Nephron (organoid): Measurements from ENCODE around the gene INKA2.

Experiments
- H3K27ac Mint-ChIP-seq, 3 experiments: 2 replicates each; pipeline ENCODE4 v1.8.0; 2020; ENCODE audit warnings: mixed read lengths in 3 of 3, mild to moderate bottlenecking in 2 of 3, moderate library complexity in 1 of 3
- H3K27me3 Mint-ChIP-seq: 2 replicates; pipeline ENCODE4 v1.8.0; 2021; ENCODE audit warnings: low read depth, mild to moderate bottlenecking, moderate library complexity, mixed read lengths
- H3K36me3 Mint-ChIP-seq: 2 replicates; pipeline ENCODE4 v1.8.0; 2020; ENCODE audit warnings: low read depth, mixed read lengths
- H3K4me1 Mint-ChIP-seq: 2 replicates; pipeline ENCODE4 v1.8.0; 2020; ENCODE audit warnings: mixed read lengths
- H3K4me3 Mint-ChIP-seq, 3 experiments: 2 replicates each; pipeline ENCODE4 v1.8.0; 2020; ENCODE audit warnings: mild to moderate bottlenecking in 3 of 3, mixed read lengths in 3 of 3, moderate library complexity in 2 of 3
- H3K9me3 Mint-ChIP-seq: 2 replicates; pipeline ENCODE4 v1.8.0; 2020; ENCODE audit warnings: mixed read lengths
- CTCF ChIP-seq, 3 experiments: fragments of 200-600 bp; sonication (generic); IDR thresholded peaks; one replicate each; pipeline ENCODE4 v1.5.0; 2021; ENCODE audit warnings: antibody characterized with exemption in 3 of 3; ENCODE audit not compliant: unreplicated experiment in 3 of 3

Gene INKA2

GRCh38 chr1:111737216-111738132, 1.7 kb downstream of the INKA2 start:
- no peaks in the 10 kb centered on the region for H3K9me3 Mint-ChIP-seq
- H3K4me3 Mint-ChIP-seq = peak overlapping the region in 1 of 3 experiments; percentile 77
- no peaks in the 10 kb centered on the region for H3K36me3 Mint-ChIP-seq
- no peak for TF ChIP-seq CTCF (IDR thresholded peaks at IDR 0.05; ENCODE audit: unreplicated experiment in 3 of 3)
- peaks cover 33% of the 10 kb centered on the region for H3K27me3 Mint-ChIP-seq
- peaks cover 6% of the 10 kb centered on the region for H3K4me1 Mint-ChIP-seq
- H3K27ac Mint-ChIP-seq = peak overlapping the region in 1 of 3 experiments; percentile 81

GRCh38 chr1:111736548-111737215, 2.5 kb downstream of the INKA2 start:
- no peaks in the 10 kb centered on the region for H3K36me3 Mint-ChIP-seq
- peak overlapping the region in 1 of 3 experiments; percentile 77 for H3K4me3 Mint-ChIP-seq
- H3K4me1 Mint-ChIP-seq = peaks cover 9% of the 10 kb centered on the region
- TF ChIP-seq CTCF (IDR thresholded peaks at IDR 0.05; ENCODE audit: unreplicated experiment in 3 of 3) = no peak
- H3K27ac Mint-ChIP-seq = peak overlapping the region in 1 of 3 experiments; percentile 81
- no peaks in the 10 kb centered on the region for H3K9me3 Mint-ChIP-seq
- H3K27me3 Mint-ChIP-seq = peaks cover 27% of the 10 kb centered on the region

- no peaks in the 10 kb centered on the region for H3K36me3 Mint-ChIP-seq
- no peaks in the 10 kb centered on the region for H3K9me3 Mint-ChIP-seq
- TF ChIP-seq CTCF (IDR thresholded peaks at IDR 0.05; ENCODE audit: unreplicated experiment in 3 of 3) = no peak
- H3K27ac Mint-ChIP-seq = no peak overlapping the region
- H3K4me3 Mint-ChIP-seq = no peak overlapping the region
- H3K27me3 Mint-ChIP-seq = peaks cover 22% of the 10 kb centered on the region
- H3K4me1 Mint-ChIP-seq = peaks cover 12% of the 10 kb centered on the region
These were observed 3.2 kb downstream of the INKA2 start for GRCh38 chr1:111735858-111736544.

GRCh38 chr1:111735321-111735720, 3.9 kb downstream of the INKA2 start:
- no peak for TF ChIP-seq CTCF (IDR thresholded peaks at IDR 0.05; ENCODE audit: unreplicated experiment in 3 of 3)
- Mint-ChIP-seq H3K27ac (no peak overlapping the region), H3K27me3 (peaks cover 16% of the 10 kb centered on the region), H3K4me1 (peaks cover 19% of the 10 kb centered on the region), H3K9me3 (no peaks in the 10 kb centered on the region), H3K36me3 (no peaks in the 10 kb centered on the region), H3K4me3 (no peak overlapping the region)

- Mint-ChIP-seq H3K27me3 (peaks cover 13% of the 10 kb centered on the region), H3K9me3 (no peaks in the 10 kb centered on the region), H3K4me3 (no peak overlapping the region), H3K27ac (no peak overlapping the region), H3K4me1 (peaks cover 21% of the 10 kb centered on the region), H3K36me3 (no peaks in the 10 kb centered on the region)
- TF ChIP-seq CTCF (IDR thresholded peaks at IDR 0.05; ENCODE audit: unreplicated experiment in 3 of 3) = no peak
These were observed 4.3 kb downstream of the INKA2 start for GRCh38 chr1:111734856-111735255.
